H1 (cell line): ENCODE results near the gene DNAH1. TPM values are rescaled to one million over a fixed set of nuclear protein-coding genes. Genes with fewer than 3 reads are reported as not detected.

Experiments used
- CEBPB ChIP-seq: IDR thresholded peaks from 2 replicates; pipeline ENCODE4 v1.6.1; 2012; ENCODE audit warnings: low read depth, low read length
- JUN ChIP-seq: IDR thresholded peaks from 2 replicates; pipeline ENCODE4 v1.6.1; 2011; ENCODE audit warnings: low read depth, mild to moderate bottlenecking, improper control_type of control experiment, low read length
- MAFK ChIP-seq: IDR thresholded peaks from 2 replicates; pipeline ENCODE4 v1.6.1; 2012; ENCODE audit warnings: low read depth, mild to moderate bottlenecking, improper control_type of control experiment, low read length
- POLR2A ChIP-seq, 2 experiments: IDR thresholded peaks; 1 replicate in 1 of 2; 2 replicates in 1 of 2; pipeline ENCODE4 v1.6.1; 2011; ENCODE audit warnings: low read depth in 2 of 2, low read length in 2 of 2, mild to moderate bottlenecking in 2 of 2; ENCODE audit errors: control extremely low read depth in 1 of 2
- POLR2AphosphoS5 ChIP-seq: IDR thresholded peaks from 2 replicates; pipeline ENCODE4 v1.6.1; 2011; ENCODE audit warnings: low read depth, low read length
- RNF2 ChIP-seq: fragments of 200-900, 300-1000 bp; sonication (generic); IDR thresholded peaks from 2 replicates; pipeline ENCODE4 v1.7.1; 2016; ENCODE audit warnings: borderline replicate concordance, low read depth, mild to moderate bottlenecking, antibody characterized with exemption, low read length; ENCODE audit not compliant: poor library complexity, severe bottlenecking; ENCODE audit errors: missing control alignments
- TAF7 ChIP-seq: optimal IDR thresholded peaks from 2 replicates; pipeline ENCODE3; 2011; ENCODE audit warnings: low read depth, mild to moderate bottlenecking, inconsistent platforms, low read length, moderate library complexity, borderline replicate concordance
- TCF12 ChIP-seq: IDR thresholded peaks from 2 replicates; pipeline ENCODE4 v1.6.1; 2011; ENCODE audit warnings: low read depth, mild to moderate bottlenecking, low read length
- polyA plus RNA-seq, 7 experiments: library from polyadenylated mRNA; depleted of rRNA in 3 of 7; stranded (reverse) in 5 of 7; unstranded in 2 of 7; fragments of >200 nt in 5 of 7; fragments of 200-250 nt in 2 of 7; gene quantifications; 1 replicate in 5 of 7; 2 replicates in 1 of 7; 4 replicates in 1 of 7; pipeline versions ENCODE4 v1.2.1 to v1.2.3, GENCODE V29; 2011 to 2013; ENCODE audit warnings: missing spikeins in 2 of 7, mixed read lengths in 2 of 7
- total RNA-seq: library from RNA; stranded (reverse); fragmentation: NEBNext Ultra II Directional; extraction: Animal tissue kit (Norgen Biotek cat#: 25700); gene quantifications from 2 replicates; pipeline ENCODE4 v1.2.1, GENCODE V29; 2021
- TF ChIP-seq, protein P1 (sequence below): IDR thresholded peaks from 2 replicates; pipeline ENCODE4 v1.6.1; 2012; ENCODE audit warnings: low read length, inconsistent platforms

DNAH1 gene
- total and polyA plus RNA-seq, 2 of the 8 experiments (the other 6 are each of a cell fraction or from before 2014, with no cell fraction given), result 1.0 to 1.5 TPM

DNA sequence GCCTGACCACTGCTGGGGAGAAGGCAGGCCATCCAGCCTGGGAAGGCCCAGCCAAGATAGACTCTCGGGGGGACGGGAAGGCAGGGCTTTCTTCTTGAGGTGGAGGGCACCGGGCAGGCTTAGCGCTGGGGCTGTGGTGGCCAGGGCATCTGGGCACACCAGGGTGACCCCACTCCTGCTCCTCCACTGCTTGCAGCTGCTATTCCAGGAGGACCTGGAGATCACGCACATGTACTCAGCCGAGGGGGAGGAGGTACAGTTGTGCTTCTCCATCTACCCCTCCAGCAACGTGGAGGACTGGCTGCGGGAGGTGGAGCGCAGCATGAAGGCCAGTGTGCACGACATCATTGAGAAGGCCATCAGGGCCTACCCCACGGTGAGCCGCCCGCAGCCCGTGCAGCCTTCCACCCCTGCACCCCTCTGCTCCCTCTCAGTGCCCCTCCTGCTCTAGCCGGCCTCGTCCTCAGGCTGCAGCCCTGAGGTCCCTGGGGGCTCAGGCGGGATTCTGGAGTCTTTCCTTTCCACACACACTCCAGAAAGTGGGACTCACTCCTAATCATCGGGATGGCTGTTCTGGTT lies 42.3 kb downstream of the DNAH1 start (continued):
- TF ChIP-seq, protein P1, sequence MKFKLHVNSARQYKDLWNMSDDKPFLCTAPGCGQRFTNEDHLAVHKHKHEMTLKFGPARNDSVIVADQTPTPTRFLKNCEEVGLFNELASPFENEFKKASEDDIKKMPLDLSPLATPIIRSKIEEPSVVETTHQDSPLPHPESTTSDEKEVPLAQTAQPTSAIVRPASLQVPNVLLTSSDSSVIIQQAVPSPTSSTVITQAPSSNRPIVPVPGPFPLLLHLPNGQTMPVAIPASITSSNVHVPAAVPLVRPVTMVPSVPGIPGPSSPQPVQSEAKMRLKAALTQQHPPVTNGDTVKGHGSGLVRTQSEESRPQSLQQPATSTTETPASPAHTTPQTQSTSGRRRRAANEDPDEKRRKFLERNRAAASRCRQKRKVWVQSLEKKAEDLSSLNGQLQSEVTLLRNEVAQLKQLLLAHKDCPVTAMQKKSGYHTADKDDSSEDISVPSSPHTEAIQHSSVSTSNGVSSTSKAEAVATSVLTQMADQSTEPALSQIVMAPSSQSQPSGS, result no peak
- no peak for TF ChIP-seq MAFK
- TF ChIP-seq JUN, result no peak
- TF ChIP-seq RNF2, result no peak
- no peak for TF ChIP-seq TCF12
- no peak for TF ChIP-seq POLR2AphosphoS5
- TF ChIP-seq TAF7, result no peak
- TF ChIP-seq CEBPB, result no peak
- no peak for TF ChIP-seq POLR2A (IDR thresholded peaks at IDR 0.05; ENCODE audit: control extremely low read depth in 1 of 2, low read depth in 2 of 2, low read length in 2 of 2)
